GM21390 (cell line): Measurements from ENCODE around the gene ITPRIP.

Experiments
- ATAC-seq: cut with Tn5 transposase; IDR thresholded peaks from one replicate; pipeline ENCODE4 v1.9.1; 2021; ENCODE audit not compliant: unreplicated experiment

ITPRIP gene

GRCh38 chr10:104326991-104327610, 11.2 kb downstream of the ITPRIP start:
- ATAC-seq, result no peak

DNA sequence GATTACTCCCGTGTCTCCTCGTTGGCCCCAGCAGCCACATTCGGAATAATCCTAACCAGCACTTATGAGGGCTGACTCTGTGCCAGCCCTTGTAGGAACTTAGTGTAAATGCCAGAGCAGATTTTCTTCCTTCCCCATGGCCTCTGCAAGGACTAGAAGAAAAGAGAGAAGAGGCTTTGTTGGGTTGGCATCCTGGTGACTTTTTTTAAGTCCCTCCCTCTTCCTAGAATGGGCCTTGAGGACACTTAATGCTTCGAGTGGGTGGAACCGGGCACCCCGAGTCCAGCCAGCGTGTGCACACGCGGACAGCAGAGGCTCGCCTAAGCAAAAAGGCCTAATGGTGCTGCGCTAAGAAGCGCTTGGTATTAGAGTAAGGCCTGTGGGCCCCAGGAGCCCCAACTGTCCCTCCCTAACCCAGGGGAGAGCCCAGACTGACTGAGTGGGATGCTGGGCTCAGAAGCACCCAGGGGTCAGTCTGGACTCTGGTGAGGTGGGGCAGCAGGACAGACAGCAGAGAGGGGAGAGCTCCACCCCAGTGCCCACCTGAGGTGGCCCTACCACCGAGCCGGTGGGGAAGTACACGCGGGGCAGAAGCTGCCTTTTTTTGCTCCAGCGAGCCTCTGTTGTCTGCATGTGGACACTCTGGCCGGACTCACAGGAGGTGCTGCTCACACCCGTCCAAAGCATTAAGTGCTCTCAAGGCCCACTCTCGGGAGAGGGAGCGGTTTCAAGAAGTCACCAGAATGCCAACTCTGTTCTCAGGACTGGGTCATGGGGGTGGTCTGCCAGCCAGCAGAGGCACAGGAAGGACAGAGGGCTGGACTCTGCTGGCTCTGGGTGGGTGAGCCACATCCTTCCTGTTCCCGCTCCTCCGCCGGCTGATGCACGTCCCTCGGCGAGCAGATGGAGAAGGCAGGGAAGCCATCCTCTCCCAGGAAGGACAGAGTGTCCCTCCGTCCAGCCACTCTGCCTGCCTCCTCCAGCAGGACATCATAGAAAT, 12.5 kb downstream of the ITPRIP start:
- no peak for ATAC-seq

GRCh38 chr10:104324931-104325330, 13.3 kb downstream of the ITPRIP start:
- no peak for ATAC-seq

GRCh38 chr10:104324221-104324686, 14.0 kb downstream of the ITPRIP start:
- no peak for ATAC-seq

DNA sequence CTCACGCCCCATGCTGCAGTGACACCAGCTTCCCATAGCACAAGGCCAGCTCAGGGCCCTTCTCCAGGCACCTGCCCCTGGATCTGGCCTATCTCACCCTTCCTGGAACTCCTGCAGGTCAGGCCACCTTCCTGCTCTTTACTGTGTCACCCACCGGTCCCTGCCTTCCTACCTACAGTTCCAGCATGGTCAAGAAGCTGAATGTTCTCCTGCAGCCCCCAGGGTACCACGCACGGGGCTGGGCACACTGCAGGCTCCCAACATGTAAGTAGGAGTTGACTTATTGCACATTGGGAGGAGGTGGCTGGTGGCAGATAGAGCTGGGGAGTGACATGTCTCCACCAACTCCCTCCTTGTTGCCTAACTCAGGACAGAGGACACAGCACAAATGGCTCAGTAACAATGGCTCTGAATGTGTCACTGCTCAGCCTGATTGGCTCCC, 14.5 kb downstream of the ITPRIP start:
- ATAC-seq, result no peak

DNA sequence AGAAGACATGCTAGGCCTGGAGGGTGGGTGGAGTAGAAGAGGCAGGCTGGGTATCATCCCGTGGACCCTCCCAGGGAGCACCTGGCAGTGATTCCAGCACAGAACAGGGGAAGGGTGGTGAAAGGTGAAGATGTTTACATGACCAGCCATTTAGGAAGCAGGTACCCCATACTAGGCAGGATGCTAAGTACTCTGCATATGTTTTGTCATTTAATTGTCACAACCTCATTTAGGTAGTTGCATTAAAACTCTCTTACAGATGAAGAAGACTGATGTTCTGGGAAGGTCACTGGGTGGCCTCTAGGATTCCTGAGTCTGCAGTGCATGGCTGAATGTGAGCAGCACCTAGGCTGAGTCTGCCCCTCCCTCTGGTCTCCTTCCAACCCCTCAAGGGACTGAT, 15.2 kb downstream of the ITPRIP start:
- ATAC-seq, result no peak

DNA sequence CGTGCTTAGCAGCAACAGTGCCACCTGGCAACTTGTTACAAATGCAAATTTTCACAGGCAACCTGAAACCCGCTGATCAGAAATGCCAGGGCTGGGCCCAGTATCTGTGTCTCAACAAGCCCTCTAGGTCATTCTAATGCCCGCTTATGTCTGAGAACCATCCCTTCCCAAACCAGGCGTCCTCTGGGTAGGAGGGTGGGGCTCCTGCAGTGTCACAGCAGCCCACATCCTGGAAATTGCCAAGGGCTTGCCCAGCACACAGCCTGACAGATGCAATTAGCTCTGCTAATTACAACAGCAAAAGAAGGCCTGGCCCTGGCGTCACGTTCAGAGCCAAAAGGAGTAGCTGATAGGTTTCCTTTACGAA, 15.9 kb downstream of the ITPRIP start:
- ATAC-seq, result peak; percentile 46

DNA sequence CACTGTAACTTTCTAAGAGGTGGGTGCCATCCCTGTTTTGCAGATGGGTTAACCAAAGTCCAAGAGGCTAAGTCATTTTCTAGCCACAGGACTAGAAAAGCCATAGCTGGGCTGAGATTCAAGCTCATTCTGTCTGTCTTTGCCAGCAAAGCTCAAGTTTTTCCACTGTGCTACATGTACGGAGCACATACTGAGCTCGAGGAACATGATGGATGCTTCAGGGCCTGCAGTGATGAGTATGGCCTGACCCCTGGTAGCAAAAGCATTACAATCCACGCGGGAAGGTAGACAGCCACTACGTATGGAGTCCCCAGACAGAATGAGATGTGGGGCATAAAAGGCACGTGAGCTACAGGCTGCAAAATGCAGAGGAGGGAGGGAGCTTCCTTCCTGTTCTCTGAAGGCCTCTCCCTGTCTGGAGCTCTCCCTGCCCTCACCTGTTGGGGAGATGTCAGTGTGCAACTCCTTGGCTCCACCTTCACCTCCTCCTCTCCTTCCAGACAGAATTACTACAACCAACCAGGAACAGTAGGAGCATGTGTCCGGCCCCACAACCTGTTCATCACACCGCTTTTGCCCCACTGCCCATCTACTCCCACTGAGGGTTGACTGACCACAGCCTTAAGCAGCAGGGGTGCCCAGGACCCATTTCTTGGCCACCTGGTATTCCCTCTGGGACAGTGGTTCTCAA, 16.4 kb downstream of the ITPRIP start:
- no peak for ATAC-seq

- no peak for ATAC-seq
Observed at GRCh38 chr10:104321226-104321625, 17.0 kb downstream of the ITPRIP start.

DNA sequence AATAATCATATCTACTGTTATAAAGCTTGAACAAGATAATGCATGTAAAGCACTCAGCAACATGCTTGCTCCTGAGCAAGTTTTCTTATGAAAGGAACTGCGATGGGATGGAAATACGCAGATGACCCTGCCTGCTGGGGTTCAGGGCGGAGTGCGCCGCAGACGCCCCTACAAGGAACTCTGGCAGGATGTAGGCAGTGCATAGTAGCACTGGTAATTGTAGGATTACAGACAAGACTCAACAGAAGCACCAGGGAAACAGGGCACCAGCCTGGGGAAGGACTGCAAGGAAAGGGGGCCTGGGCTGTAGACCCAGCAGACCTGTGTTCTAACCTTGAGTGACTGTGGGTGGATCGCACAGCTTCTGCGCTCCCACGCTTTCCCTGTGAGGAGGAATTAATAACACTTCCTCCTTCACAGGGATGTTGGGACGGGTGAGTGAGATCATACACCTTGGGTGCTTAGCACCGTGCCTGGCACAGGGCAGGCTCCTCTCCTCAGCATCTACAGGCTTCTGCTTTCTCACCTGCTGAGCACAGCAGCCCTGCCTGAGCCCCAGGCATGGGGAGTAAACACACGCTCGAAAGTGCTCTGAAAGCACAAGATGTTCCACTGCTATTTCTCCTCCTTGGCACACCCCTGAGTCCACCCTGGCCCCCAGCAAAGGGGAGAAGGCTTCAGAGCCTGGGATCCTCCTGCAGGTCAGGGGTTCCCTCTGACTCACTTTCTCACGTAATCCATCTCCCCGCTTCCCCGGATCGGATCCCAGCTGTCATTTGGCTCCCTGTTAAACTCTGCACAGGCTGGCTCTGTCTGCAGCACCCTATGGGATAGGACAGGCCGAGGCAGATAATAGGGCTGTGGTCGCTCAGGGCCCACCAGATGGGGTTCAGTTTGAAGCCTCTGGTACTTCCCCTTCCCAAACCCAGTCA, 19.2 kb downstream of the ITPRIP start:
- ATAC-seq, result no peak

- no peak for ATAC-seq
Observed at GRCh38 chr10:104318326-104318725, 19.9 kb downstream of the ITPRIP start.

DNA sequence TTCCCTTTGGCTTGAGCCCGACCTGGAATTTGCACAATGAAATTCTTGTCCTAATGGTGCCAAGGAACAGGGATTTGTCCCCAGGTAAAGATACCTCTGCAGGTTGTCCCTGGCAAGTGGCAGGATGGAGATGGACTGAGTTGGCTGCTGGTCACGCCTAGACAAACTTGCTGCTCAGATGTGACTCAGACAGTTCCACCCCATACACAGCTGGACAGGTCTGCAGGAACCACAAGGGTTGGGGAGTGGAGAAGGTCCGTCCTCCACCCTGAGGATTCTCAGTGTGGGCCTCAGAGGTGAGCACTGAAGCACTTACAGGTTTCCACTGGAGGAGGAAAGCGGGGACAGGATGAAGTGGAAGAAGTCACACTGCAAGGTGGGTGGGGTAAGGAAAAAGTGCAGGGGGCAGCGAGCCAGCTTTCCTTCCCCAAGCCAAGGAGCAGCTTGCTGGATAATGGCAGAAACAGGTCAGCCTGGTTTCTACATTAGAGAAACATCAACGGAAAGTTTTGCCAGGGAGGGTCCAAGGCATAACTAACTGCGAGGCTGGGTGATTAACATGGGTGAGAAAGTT, 20.5 kb downstream of the ITPRIP start:
- ATAC-seq, result no peak

GRCh38 chr10:104317269-104317710, 21.0 kb downstream of the ITPRIP start:
- no peak for ATAC-seq

GRCh38 chr10:104316321-104317099, 21.8 kb downstream of the ITPRIP start:
- no peak for ATAC-seq

DNA sequence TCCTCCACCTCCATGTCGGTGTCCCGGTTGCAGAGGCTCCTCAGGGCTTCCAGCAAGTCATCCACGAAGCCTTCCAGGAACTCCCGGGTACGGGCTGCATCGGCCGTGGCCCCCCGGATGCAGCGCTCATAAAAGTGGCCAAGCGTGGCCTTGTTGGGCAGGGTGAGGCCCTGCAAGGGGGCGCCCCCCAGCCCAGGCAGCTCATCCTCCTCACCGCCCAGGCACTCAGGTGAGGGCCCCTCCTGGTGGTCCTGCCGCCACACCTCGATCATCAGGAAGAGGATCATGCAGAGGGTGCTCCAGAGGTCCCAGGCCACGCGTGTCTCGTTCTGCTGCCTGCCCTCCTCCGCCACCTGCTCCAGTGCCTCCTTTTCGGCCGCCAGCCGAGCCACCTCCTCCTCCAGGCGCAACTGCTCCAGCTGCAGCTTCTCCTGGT, 22.8 kb downstream of the ITPRIP start:
- ATAC-seq, result no peak

DNA sequence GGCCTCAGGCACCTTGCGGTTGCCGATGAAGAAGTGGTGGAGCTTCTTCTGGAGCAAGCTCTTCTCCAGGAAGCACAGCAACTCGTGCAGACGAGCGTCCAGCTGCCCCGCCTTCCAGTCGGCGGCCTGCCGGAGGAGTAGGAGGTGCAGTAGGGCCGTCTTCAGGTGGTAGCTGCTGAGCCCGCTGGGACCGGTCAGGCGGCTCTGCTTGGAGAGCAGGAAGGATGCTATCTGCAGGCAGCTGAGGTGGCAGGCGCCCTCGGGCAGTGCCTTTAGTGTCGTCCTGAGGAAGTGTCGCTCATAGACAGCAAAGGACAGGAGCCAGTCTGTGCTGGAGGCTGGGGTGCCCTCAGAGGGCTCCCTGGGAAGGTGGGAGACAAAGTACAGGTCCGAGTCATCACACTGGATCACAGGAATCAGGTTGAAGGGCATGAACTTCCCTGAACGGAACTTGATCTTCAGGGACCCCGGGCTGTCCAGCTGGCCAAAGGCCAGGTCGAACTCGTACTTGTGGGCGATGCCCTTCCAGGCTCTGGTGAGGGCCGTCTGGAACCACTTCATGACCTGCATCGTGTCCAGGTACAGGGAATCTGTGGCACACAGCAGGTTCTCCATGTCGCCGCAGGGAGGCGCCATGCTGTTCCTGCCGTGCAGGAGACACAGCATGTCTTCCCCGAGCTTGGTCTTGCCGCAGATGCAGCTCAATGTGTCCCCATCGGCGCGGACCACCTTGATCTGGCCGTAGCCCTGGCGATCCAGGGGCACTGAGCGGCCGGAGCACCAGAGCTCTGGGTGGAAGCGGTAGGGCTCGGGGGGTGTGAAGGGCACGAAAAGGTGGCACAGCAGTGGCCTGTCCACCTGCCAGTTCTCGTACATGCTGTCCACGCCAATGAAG, 23.4 kb downstream of the ITPRIP start:
- ATAC-seq, result no peak

DNA sequence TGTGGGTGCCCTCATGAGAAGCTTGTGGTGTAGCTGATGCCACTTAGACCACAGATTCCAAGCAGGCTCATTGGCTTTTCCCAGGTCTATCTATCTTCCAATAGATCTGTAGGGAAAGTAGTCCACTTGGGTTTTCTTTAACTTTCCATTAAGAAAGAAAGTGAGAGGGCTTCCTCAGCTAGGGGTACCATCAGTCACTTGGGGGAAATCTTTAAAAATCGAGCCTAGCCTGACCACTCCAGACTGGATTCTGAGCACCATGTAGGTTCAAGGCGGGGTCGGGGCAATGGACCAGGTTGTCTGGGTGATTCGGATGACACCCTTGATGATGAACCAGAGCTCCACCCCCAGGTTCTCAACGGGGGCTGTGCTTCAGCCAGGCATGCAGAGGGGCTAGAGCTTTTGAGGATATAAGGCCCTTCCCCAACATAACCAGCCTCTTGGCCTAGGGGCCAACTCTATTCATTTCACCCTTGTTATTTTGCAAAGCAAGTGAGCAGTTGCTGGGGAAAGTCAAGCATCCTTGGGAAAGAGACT, 27.0 kb downstream of the ITPRIP start:
- no peak for ATAC-seq
